Ovary (tissue), 9 donors: ENCODE results near the gene CRY2. TPM values are rescaled to one million over a fixed set of nuclear protein-coding genes. Genes with fewer than 3 reads are reported as not detected.

ENCODE experiments used
- DNase-seq, 5 donors: peaks; one replicate each; pipeline ENCODE4 v3.0.0-alpha.2; 2019 to 2020
- H3K27ac ChIP-seq, 2 donors: fragments of 200-600 bp; one replicate each; pipeline versions ENCODE4 v1.5.1 to v1.8.0; 2019 to 2022
- H3K27me3 ChIP-seq: fragments of 200-600 bp; one replicate; pipeline ENCODE4 v1.8.0; 2022
- H3K36me3 ChIP-seq: fragments of 200-600 bp; sonication (generic); one replicate; pipeline ENCODE4 v1.5.1; 2019
- H3K4me1 ChIP-seq: one replicate; pipeline ENCODE4 v1.8.1; 2013; ENCODE audit warnings: mild to moderate bottlenecking, moderate library complexity; ENCODE audit not compliant: insufficient read depth
- H3K4me3 ChIP-seq: fragments of 200-600 bp; sonication (generic); one replicate; pipeline ENCODE4 v1.5.1; 2017
- H3K9me3 ChIP-seq, 2 donors: fragments of 200-600 bp in 1 of 2; sonication (generic) in 1 of 2; one replicate each; pipeline versions ENCODE4 v1.5.1 to v1.8.1; 2013 to 2019; ENCODE audit warnings: mild to moderate bottlenecking in 1 of 2, moderate library complexity in 1 of 2
- CTCF ChIP-seq, 3 donors: fragments of 450-650 bp in 2 of 3; fragments of 200-600 bp in 1 of 3; IDR thresholded peaks; one replicate each; pipeline versions ENCODE4 v1.5.1 to v1.8.0; 2016 to 2022; ENCODE audit warnings: antibody characterized with exemption in 3 of 3, mild to moderate bottlenecking in 1 of 3
- EP300 ChIP-seq: sonication (generic); formaldehyde crosslinking; IDR thresholded peaks from one replicate; pipeline ENCODE4 v1.6.1; 2017; ENCODE audit warnings: antibody characterized with exemption
- POLR2A ChIP-seq: fragments of 450-650 bp; IDR thresholded peaks from one replicate; pipeline ENCODE4 v1.6.1; 2017; ENCODE audit warnings: antibody characterized with exemption, mild to moderate bottlenecking, moderate library complexity
- WGBS, 3 donors: extraction: QIAGEN DNeasy Blood & Tissue Kit in 1 of 3; methylation state at CpG; one replicate each; pipeline versions ENCODE4 v1.1.5 to v1.1.7; 2013 to 2017; 5-methylcytosine and 5-hydroxymethylcytosine counted together
- intact Hi-C, 4 donors: fragments of 100-400 bp; cut with DNase I; formaldehyde crosslinking; loops; one replicate each; pipeline versions ENCODE4 v1.11.0 to v1.15.1; 2022 to 2023
- polyA plus RNA-seq, 2 donors: library from polyadenylated mRNA; stranded (reverse); fragments of 200-250 nt in 1 of 2; fragments of 350-450 nt in 1 of 2; fragmentation: Illumina TruSeq in 1 of 2; extraction: RNeasy Lipid Tissue Mini Kit (QIAGEN cat#74804) in 1 of 2; gene quantifications; one replicate each; pipeline ENCODE4 v1.2.3, GENCODE V29; 2013 to 2014
- total RNA-seq, 7 donors: library from RNA; depleted of rRNA in 2 of 7; stranded (reverse); fragments of >200 nt in 2 of 7; fragmentation: NEBNext Ultra II Directional in 3 of 7; extraction: Animal tissue kit (Norgen Biotek cat#: 25700) in 3 of 7; gene quantifications; one replicate each; pipeline versions ENCODE4 v1.1.0 to v1.2.4, GENCODE V29; 2016 to 2023
- donor health status: DM: no; HTN: no; CAD: no; lungs with moderate emphysema.
- donor health status: DM: no; HTN: no; CAD: no.
- donor health status: Bipolar disorder and iron deficiency.
- donor health status: DM: yes; HTN: yes; CAD: no.
- donor health status: DM: no; HTN: no; CAD: no.
- donor health status: DM: yes; HTN: yes; CAD: no.

CRY2 gene
- total and polyA plus RNA-seq, 9 donors = 37.2 to 94.2 (median 51.9) TPM

DNA sequence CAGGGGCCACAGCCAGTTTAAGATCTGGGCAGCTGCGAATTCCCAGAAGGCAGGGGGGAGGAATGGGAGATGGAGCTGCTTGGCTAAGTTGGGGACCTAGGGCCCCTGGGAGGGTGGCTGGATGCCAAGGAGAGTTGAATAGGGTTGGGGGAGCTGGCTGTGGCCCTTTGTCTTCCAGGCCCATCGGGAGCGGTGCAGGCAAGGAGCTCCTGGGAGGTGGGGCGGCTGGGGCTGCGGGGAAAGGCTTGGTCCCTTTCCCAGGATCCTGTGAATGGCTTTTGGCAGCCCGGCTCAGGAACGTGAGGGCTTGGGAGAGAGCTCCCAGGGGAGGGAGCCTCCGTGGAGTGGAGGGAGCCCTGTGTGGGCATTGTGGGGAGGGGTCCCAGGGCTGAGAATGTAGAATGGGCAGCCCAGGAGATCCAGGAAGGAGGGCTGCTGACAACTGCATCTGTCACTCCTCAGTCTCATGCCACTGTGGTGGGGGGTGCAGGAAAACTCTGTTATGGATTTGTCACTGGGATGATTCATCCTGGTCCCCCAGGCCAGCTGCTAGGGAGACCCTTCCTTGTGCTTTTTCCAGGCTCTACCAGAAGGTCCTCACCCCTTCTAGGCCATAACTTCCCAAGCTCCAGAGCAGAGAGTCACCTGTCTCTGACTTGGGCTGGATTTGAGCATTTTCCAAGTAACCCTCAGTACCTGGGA, 53.8 kb downstream of the CRY2 start:
- Histone ChIP-seq H3K27me3 (no peaks in the 10 kb centered on the region), H3K4me3 (peak overlapping the region; percentile 38), H3K4me1 (peaks cover 6% of the 10 kb centered on the region), H3K27ac (peak overlapping the region in 1 of 2 donors; percentile 13), H3K36me3 (no peaks in the 10 kb centered on the region), H3K9me3 (no peaks in the 10 kb centered on the region)
- peak in 4 of 5 donors; percentile 43 to 66 (median 57) for DNase-seq
- 1 to 7% (median 6%) methylated on average over 8 of the region's 8 CpGs for WGBS, 3 donors
- TF ChIP-seq CTCF (IDR thresholded peaks at IDR 0.05) = no peak
- no peak for TF ChIP-seq EP300
- no peak for TF ChIP-seq POLR2A
- intact Hi-C loops = loop anchor here in 1 of 4 donors (1.0 kb wide), 1 partner anchor 54 kb away; the partner anchor contains the start of gene CRY2

DNA sequence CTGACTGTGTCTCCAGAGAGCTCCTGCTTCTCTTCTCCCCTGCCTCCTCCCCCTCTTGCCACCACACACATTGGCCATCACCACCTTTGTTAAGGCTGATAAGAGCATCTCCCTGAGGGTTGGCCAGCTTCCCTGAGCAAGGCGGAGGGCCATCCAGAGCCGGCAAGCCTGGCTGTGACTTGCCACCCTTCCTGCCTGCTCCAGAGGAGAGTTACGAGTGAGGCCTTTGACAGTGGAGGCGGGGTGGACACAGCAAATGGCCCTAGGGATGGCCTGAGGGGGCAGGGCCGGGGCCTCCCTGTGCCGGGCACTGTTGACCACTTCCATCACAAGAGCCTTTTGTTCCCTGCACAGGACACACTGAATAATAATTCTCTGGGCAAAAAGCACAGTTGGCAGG, 54.4 kb downstream of the CRY2 start:
- no peaks in the 10 kb centered on the region for H3K27me3 ChIP-seq
- H3K36me3 ChIP-seq = no peaks in the 10 kb centered on the region
- no peak for TF ChIP-seq CTCF (IDR thresholded peaks at IDR 0.05)
- TF ChIP-seq POLR2A = no peak
- no peak for TF ChIP-seq EP300
- no peak overlapping the region for H3K27ac ChIP-seq
- WGBS, 3 donors = 80 to 93% (median 90%) methylated on average over 6 of the region's 6 CpGs
- H3K9me3 ChIP-seq = no peaks in the 10 kb centered on the region
- peaks cover 6% of the 10 kb centered on the region for H3K4me1 ChIP-seq
- no peak for DNase-seq
- no peak overlapping the region for H3K4me3 ChIP-seq
- intact Hi-C loops = no loop called here

- Histone ChIP-seq H3K4me1 (peaks cover 6% of the 10 kb centered on the region), H3K27ac (no peak overlapping the region), H3K9me3 (no peaks in the 10 kb centered on the region), H3K36me3 (no peaks in the 10 kb centered on the region), H3K27me3 (no peaks in the 10 kb centered on the region), H3K4me3 (no peak overlapping the region)
- no peak for DNase-seq
- 88 to 90% (median 90%) methylated on average over 52 to 56 of the region's 56 CpGs for WGBS, 3 donors
- TF ChIP-seq POLR2A = no peak
- TF ChIP-seq CTCF (IDR thresholded peaks at IDR 0.05) = no peak
- TF ChIP-seq EP300 = no peak
- intact Hi-C loops = no loop called here
Measured at GRCh38 chr11:45902452-45903380, 55.4 kb downstream of the CRY2 start.

DNA sequence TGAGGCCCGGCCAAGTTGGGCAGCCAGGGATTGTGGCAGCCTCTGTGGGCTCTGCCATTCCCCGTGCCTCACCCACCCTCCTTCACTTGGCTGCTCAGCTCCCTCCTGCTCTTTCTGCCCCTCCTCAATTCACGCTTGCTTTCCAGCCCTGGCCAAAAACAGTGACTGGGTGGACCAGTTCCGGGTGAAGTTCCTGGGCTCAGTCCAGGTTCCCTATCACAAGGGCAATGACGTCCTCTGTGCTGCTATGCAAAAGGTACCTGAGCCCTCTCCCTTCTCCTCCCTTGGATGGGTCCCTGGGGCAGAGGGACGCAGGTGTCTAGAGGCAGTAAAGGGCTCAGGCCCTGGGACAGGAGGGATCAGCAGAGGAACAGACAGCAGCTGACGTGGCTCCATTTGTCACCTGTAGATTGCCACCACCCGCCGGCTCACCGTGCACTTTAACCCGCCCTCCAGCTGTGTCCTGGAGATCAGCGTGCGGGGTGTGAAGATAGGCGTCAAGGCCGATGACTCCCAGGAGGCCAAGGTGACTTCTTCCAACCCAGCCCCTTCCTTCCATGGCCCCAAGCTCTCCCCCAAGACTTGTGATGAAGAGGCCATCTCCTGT, 57.1 kb downstream of the CRY2 start:
- Histone ChIP-seq H3K27ac (no peak overlapping the region), H3K9me3 (no peaks in the 10 kb centered on the region), H3K27me3 (no peaks in the 10 kb centered on the region), H3K4me3 (no peak overlapping the region), H3K36me3 (no peaks in the 10 kb centered on the region), H3K4me1 (peaks cover 3% of the 10 kb centered on the region)
- intact Hi-C loops = no loop called here
- DNase-seq = no peak
- WGBS, 3 donors = 78 to 83% (median 80%) methylated on average over 15 of the region's 15 CpGs
- TF ChIP-seq EP300 (no peak), CTCF (IDR thresholded peaks at IDR 0.05) (no peak), POLR2A (no peak)
